OCI-LY7 (cell line): ENCODE results near the gene PLXNB2. TPM values are rescaled to one million over a fixed set of nuclear protein-coding genes. Genes with fewer than 3 reads are reported as not detected.
A peak's percentile ranks its signal among the peaks of the same experiment; 100 is the strongest.

Experiments used
- BruUV-seq: library from RNA; stranded (reverse); fragments of 400-500 nt; replicated peaks from 2 replicates; lab custom pipeline; 2021; lab: Mats Ljungman, UMichigan
- CTCF ChIA-PET: fragments of 300-600 bp; sonication (Branson Sonifier 250); formaldehyde crosslinking; loops from one replicate; lab custom pipeline; 2022; ENCODE audit warnings: antibody characterized with exemption; ENCODE audit not compliant: unreplicated experiment; lab: Charles Lee
- POLR2A ChIA-PET: fragments of 300-600 bp; sonication (Branson Sonifier 250); formaldehyde crosslinking; loops from one replicate; lab custom pipeline; 2022; ENCODE audit warnings: antibody characterized with exemption; lab: Charles Lee
- DNase-seq: peaks from one replicate; pipeline ENCODE4 v3.0.0-alpha.2; 2015; ENCODE audit warnings: low spot score
- H2AFZ ChIP-seq: fragments of 200-600 bp; sonication (generic), shearing (Covaris generic); 2 replicates; pipeline ENCODE4 v1.6.1; 2014; ENCODE audit warnings: mild to moderate bottlenecking, antibody characterized with exemption, low read length, moderate library complexity
- H3K27ac ChIP-seq: fragments of 200-600 bp; sonication (generic); 2 replicates; pipeline ENCODE4 v1.5.1; 2014; ENCODE audit warnings: mixed run types, low read depth, mild to moderate bottlenecking, moderate library complexity, low read length, inconsistent platforms; ENCODE audit not compliant: poor library complexity, severe bottlenecking
- H3K36me3 ChIP-seq: fragments of 200-600 bp; sonication (generic); 2 replicates; pipeline ENCODE4 v1.6.1; 2014; ENCODE audit warnings: mild to moderate bottlenecking, antibody characterized with exemption, low read length, moderate library complexity, mixed read lengths; ENCODE audit not compliant: insufficient read depth
- H3K4me1 ChIP-seq: fragments of 200-600 bp; sonication (generic); 2 replicates; pipeline ENCODE4 v1.5.1; 2014; ENCODE audit warnings: mild to moderate bottlenecking, low read length; ENCODE audit not compliant: insufficient read depth, poor library complexity, severe bottlenecking
- H3K4me2 ChIP-seq: fragments of 200-600 bp; sonication (generic); 2 replicates; pipeline ENCODE4 v1.6.1; 2014; ENCODE audit warnings: mild to moderate bottlenecking, low read length
- H3K4me3 ChIP-seq: fragments of 200-600 bp; sonication (generic); 2 replicates; pipeline ENCODE4 v1.5.1; 2014; ENCODE audit warnings: mild to moderate bottlenecking, low read depth, low read length; ENCODE audit not compliant: poor library complexity, severe bottlenecking
- H3K79me2 ChIP-seq: fragments of 200-600 bp; sonication (generic); 2 replicates; pipeline ENCODE4 v1.6.1; 2016; ENCODE audit warnings: low read depth, mild to moderate bottlenecking, low read length, moderate library complexity, mixed read lengths; ENCODE audit not compliant: insufficient read depth
- H3K9me2 ChIP-seq: fragments of 200-600 bp; sonication (generic); 2 replicates; pipeline ENCODE4 v1.6.1; 2016; ENCODE audit warnings: mild to moderate bottlenecking, low read length, mixed read lengths; ENCODE audit not compliant: insufficient read depth
- H3K9me3 ChIP-seq: fragments of 200-600 bp; sonication (generic); 2 replicates; pipeline ENCODE4 v1.6.1; 2014; ENCODE audit warnings: mild to moderate bottlenecking, mixed run types, low read length, mixed read lengths
- H4K20me1 ChIP-seq: fragments of 200-600 bp; sonication (generic); 2 replicates; pipeline ENCODE4 v1.6.1; 2014; ENCODE audit warnings: mild to moderate bottlenecking, antibody characterized with exemption, low read length, moderate library complexity, mixed read lengths; ENCODE audit not compliant: insufficient read depth
- EZH2phosphoT487 ChIP-seq: fragments of 200-600 bp; sonication (generic); IDR thresholded peaks from 2 replicates; pipeline ENCODE4 v1.6.1; 2018; ENCODE audit warnings: low read depth, borderline replicate concordance, mild to moderate bottlenecking, mixed run types, antibody characterized with exemption, low read length, moderate library complexity, mixed read lengths
- intact Hi-C: fragments of 100-400 bp; cut with micrococcal nuclease; formaldehyde crosslinking; loops from one replicate; pipeline ENCODE4 v1.10.0; 2022; ENCODE audit not compliant: unreplicated experiment
- total RNA-seq, 2 experiments: library from RNA; depleted of rRNA in 1 of 2; stranded (reverse); fragments of >200 nt in 1 of 2; shearing (Covaris generic) in 1 of 2; gene quantifications; 2 replicates each; pipeline ENCODE4 v1.2.3, GENCODE V29; 2014 to 2022
- TF ChIP-seq, protein P1 (sequence below): fragments of 200-600 bp; sonication (generic); conservative IDR thresholded peaks from 2 replicates; pipeline ENCODE4 v1.5.1; 2014; ENCODE audit warnings: mild to moderate bottlenecking, antibody characterized with exemption, low read length, moderate library complexity, mixed read lengths

The PLXNB2 gene
- total RNA-seq, 2 experiments from 2014 or later: 10.7 to 39.2 TPM

- H3K27ac ChIP-seq: no peak overlapping the region
- TF ChIP-seq EZH2phosphoT487: no peak
- no peaks in the 10 kb centered on the region for H3K9me2 ChIP-seq
- peaks cover 53% of the 10 kb centered on the region for H3K79me2 ChIP-seq
- no peaks in the 10 kb centered on the region for H3K9me3 ChIP-seq
- H3K4me2 ChIP-seq: no peak overlapping the region
- intact Hi-C loops: no loop called here
- BruUV-seq: no TSS peak
- no peak overlapping the region for H2AFZ ChIP-seq
- no peaks in the 10 kb centered on the region for H3K4me1 ChIP-seq
- CTCF ChIA-PET: no interaction called here
- H3K36me3 ChIP-seq: peaks cover 59% of the 10 kb centered on the region
- POLR2A ChIA-PET: interaction anchor here (0.7 kb wide), 1 partner anchor 207 kb away, joined by 5 read pairs; no protein-coding TSS in a partner anchor
- DNase-seq: no peak
- no peaks in the 10 kb centered on the region; the same call in 1 of the 2 replicates for H4K20me1 ChIP-seq
- H3K4me3 ChIP-seq: no peak overlapping the region
Measured at GRCh38 chr22:50356186-50356585, 48.7 kb upstream of the PLXNB2 start.

- TF ChIP-seq, protein P1, sequence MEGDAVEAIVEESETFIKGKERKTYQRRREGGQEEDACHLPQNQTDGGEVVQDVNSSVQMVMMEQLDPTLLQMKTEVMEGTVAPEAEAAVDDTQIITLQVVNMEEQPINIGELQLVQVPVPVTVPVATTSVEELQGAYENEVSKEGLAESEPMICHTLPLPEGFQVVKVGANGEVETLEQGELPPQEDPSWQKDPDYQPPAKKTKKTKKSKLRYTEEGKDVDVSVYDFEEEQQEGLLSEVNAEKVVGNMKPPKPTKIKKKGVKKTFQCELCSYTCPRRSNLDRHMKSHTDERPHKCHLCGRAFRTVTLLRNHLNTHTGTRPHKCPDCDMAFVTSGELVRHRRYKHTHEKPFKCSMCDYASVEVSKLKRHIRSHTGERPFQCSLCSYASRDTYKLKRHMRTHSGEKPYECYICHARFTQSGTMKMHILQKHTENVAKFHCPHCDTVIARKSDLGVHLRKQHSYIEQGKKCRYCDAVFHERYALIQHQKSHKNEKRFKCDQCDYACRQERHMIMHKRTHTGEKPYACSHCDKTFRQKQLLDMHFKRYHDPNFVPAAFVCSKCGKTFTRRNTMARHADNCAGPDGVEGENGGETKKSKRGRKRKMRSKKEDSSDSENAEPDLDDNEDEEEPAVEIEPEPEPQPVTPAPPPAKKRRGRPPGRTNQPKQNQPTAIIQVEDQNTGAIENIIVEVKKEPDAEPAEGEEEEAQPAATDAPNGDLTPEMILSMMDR: no peak
- Histone ChIP-seq H3K9me3 (no peaks in the 10 kb centered on the region), H3K36me3 (peaks cover 39% of the 10 kb centered on the region), H2AFZ (no peak overlapping the region), H3K4me1 (no peaks in the 10 kb centered on the region), H3K27ac (no peak overlapping the region), H3K4me2 (no peak overlapping the region), H4K20me1 (no peaks in the 10 kb centered on the region; the same call in 1 of the 2 replicates), H3K4me3 (no peak overlapping the region), H3K79me2 (peaks cover 32% of the 10 kb centered on the region), H3K9me2 (no peaks in the 10 kb centered on the region)
- ChIA-PET CTCF (no interaction called here), POLR2A (no interaction called here)
- TSS peak; percentile 75 for BruUV-seq
- no peak for DNase-seq
- intact Hi-C loops: no loop called here
Measured at GRCh38 chr22:50348058-50348457, 40.6 kb upstream of the PLXNB2 start.

DNA sequence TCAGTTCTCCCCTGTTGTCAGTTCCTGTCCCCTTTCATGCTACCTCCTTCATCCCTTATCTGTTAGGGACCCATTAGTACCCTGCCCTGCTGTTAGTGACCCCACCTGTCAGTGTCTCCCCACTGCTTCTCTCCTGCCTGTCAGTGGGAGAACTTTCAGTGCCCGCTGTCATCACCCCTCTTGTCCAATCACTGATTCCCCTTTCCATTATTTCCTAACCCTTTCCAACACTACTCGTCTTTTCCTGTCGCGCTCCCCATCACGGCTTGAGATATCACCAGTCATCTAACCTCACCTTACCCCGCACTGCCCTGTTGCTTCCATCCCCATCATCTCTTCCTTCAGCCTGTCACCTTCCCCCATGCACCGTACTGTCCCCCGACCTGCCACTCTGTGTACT lies 39.7 kb upstream of the PLXNB2 start:
- BruUV-seq: no TSS peak

More for the DNA sequence above, 39.7 kb upstream of the PLXNB2 start:
- TF ChIP-seq, protein P1: no peak
- no peak for TF ChIP-seq EZH2phosphoT487
- H3K9me2 ChIP-seq: no peaks in the 10 kb centered on the region
- H3K27ac ChIP-seq: no peak overlapping the region
- peaks cover 32% of the 10 kb centered on the region for H3K36me3 ChIP-seq
- intact Hi-C loops: no loop called here
- peaks cover 8% of the 10 kb centered on the region for H3K4me1 ChIP-seq
- no peak overlapping the region for H2AFZ ChIP-seq
- peak overlapping the region; percentile 9; the same call in 1 of the 2 replicates for H3K4me2 ChIP-seq
- H3K79me2 ChIP-seq: peaks cover 32% of the 10 kb centered on the region
- DNase-seq: no peak
- ChIA-PET POLR2A (no interaction called here), CTCF (no interaction called here)
- H3K4me3 ChIP-seq: no peak overlapping the region
- H3K9me3 ChIP-seq: no peaks in the 10 kb centered on the region
- no peaks in the 10 kb centered on the region; the same call in 1 of the 2 replicates for H4K20me1 ChIP-seq
